Thoracic aorta (tissue), 2 donors: Measurements from ENCODE around the gene ABCD2. TPM values are rescaled to one million over a fixed set of nuclear protein-coding genes. Genes with fewer than 3 reads are reported as not detected.
A peak's percentile ranks its signal among the peaks of the same experiment; 100 is the strongest.

Source experiments
- ATAC-seq: fragments of 150-250 bp; one replicate; pipeline ENCODE4 v1.8.0; 2017; ENCODE audit warnings: low read depth; ENCODE audit not compliant: insufficient number of reproducible peaks, low FRiP score
- DNase-seq: peaks from one replicate; pipeline ENCODE4 v3.0.0-alpha.2; 2020; ENCODE audit warnings: low spot score
- H3K27ac ChIP-seq, 2 donors: fragments of 200-600 bp; sonication (generic); 1 replicate in 1 of 2; 2 replicates in 1 of 2; pipeline ENCODE4 v1.5.1; 2016; ENCODE audit warnings: mild to moderate bottlenecking in 2 of 2, moderate library complexity in 2 of 2
- H3K27me3 ChIP-seq: fragments of 200-600 bp; sonication (generic); replicated peaks from 2 replicates; pipeline ENCODE4 v1.6.0; 2016; ENCODE audit warnings: mild to moderate bottlenecking; ENCODE audit not compliant: insufficient read depth
- H3K36me3 ChIP-seq: fragments of 200-600 bp; sonication (generic); one replicate; pipeline ENCODE4 v1.5.1; 2016
- H3K4me1 ChIP-seq, 2 donors: fragments of 200-600 bp; sonication (generic); 1 replicate in 1 of 2; 2 replicates in 1 of 2; pipeline versions ENCODE4 v1.5.1 to v1.6.0; 2016; ENCODE audit warnings: low read depth in 2 of 2, mild to moderate bottlenecking in 1 of 2; ENCODE audit not compliant: control insufficient read depth in 1 of 2
- H3K4me3 ChIP-seq: fragments of 200-600 bp; sonication (generic); 2 replicates; pipeline ENCODE4 v1.5.1; 2016; ENCODE audit warnings: mild to moderate bottlenecking
- H3K9me3 ChIP-seq: fragments of 200-600 bp; sonication (generic); 2 replicates; pipeline ENCODE4 v1.5.1; 2016
- CTCF ChIP-seq: fragments of 200-600 bp; sonication (generic); IDR thresholded peaks from one replicate; pipeline ENCODE4 v1.5.1; 2019; ENCODE audit warnings: antibody characterized with exemption
- total RNA-seq, 2 donors: library from RNA; depleted of rRNA; stranded (reverse); fragments of >200 nt; gene quantifications; one replicate each; pipeline versions ENCODE4 v1.1.0 to v1.2.3, GENCODE V29; 2016

The ABCD2 gene
- 1 to 10 TPM in 1 of 2 donors, under 1 TPM in 1; 0.71 to 1.1 TPM for total RNA-seq

DNA sequence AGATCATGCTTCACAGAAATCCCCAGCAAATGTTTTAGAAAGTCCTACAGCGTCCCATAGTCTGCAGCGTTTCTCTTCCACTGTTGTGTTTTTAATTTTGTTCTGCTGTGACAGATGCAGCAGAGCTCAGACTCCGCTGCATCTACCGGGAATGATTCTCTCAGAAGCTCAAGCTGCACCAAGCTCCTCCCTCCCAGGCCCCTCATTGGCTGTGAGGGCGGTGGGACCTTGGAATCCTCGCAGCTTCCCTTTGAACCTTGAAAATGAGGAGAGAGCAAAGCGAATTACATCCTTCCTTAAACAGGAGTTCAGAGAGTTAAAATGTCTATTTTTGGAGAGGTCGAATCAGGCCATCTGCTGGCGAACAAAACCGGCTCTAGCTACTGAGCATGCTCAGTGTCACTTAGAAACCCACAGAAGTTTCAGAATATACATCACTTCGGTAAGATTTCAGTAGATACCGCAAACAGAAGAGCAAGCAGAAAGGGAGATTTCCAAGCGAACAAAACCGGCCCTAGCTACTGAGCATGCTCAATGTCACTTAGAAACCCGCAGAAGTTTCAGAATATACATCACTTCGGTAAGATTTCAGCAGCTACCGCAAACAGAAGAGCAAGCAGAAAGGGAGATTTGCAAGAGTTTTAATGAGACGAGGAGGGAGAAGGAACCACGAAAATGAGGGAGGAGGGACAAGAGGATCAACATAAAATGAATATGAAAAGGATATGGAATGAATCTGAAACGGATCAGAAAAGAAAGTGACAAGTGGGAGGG, at the start of gene ABCD2:
ABCD2 (minus strand) TSS at position 144 of the 774 bp plus-strand sequence. CDS start 188 bp downstream, outside the sequence.
- no peak for TF ChIP-seq CTCF
- Histone ChIP-seq H3K9me3 (no peaks in the 10 kb centered on the region), H3K36me3 (no peaks in the 10 kb centered on the region), H3K27ac (peak within 1 kb of the TSS; percentile 69 to 71), H3K27me3 (no peaks in the 10 kb centered on the region), H3K4me1 (peaks cover 2 to 13% of the 10 kb centered on the region in 2 donors), H3K4me3 (peak within 1 kb of the TSS; percentile 84)
- ATAC-seq: no peak
- peak; percentile 10 for DNase-seq

GRCh38 chr12:39660101-39660500, 40.5 kb upstream of the ABCD2 start:
- Histone ChIP-seq H3K27ac (no peak overlapping the region), H3K9me3 (no peaks in the 10 kb centered on the region), H3K4me1 (no peaks in the 10 kb centered on the region), H3K27me3 (no peaks in the 10 kb centered on the region), H3K4me3 (no peak overlapping the region), H3K36me3 (no peaks in the 10 kb centered on the region)
- no peak for DNase-seq
- ATAC-seq: no peak
- TF ChIP-seq CTCF: no peak

DNA sequence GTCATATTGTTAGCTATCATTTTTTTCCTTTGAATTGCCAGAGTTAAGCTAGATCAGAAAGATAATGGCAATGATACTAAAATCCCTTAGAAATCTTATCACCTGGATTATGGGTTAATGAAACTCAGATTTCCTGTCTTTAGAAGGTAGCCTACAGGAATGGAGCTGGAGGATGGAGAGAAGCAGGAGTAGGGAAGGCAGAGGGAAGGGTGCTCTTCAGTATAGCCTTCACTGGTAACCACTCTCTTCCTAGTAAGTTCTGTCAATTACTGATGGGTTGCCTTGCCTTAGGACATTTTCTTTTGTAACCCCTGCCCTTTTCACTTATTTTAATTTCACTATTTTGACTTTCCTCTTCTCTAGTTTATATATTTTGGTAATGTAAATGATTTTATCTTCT, 27.8 kb upstream of the ABCD2 start:
- ATAC-seq (no peak), DNase-seq (no peak)
- H3K27ac ChIP-seq: no peak overlapping the region
- H3K27me3 ChIP-seq: no peaks in the 10 kb centered on the region
- no peaks in the 10 kb centered on the region for H3K4me1 ChIP-seq
- no peaks in the 10 kb centered on the region for H3K36me3 ChIP-seq
- H3K4me3 ChIP-seq: no peak overlapping the region
- H3K9me3 ChIP-seq: no peaks in the 10 kb centered on the region
- no peak for TF ChIP-seq CTCF

- DNase-seq: no peak
- TF ChIP-seq CTCF: no peak
- H3K4me1 ChIP-seq: no peaks in the 10 kb centered on the region
- H3K36me3 ChIP-seq: no peaks in the 10 kb centered on the region
- no peak overlapping the region for H3K27ac ChIP-seq
- H3K9me3 ChIP-seq: no peaks in the 10 kb centered on the region
- no peak overlapping the region for H3K4me3 ChIP-seq
- no peaks in the 10 kb centered on the region for H3K27me3 ChIP-seq
- no peak for ATAC-seq
These were observed 27.4 kb upstream of the ABCD2 start for GRCh38 chr12:39646963-39647362.

DNA sequence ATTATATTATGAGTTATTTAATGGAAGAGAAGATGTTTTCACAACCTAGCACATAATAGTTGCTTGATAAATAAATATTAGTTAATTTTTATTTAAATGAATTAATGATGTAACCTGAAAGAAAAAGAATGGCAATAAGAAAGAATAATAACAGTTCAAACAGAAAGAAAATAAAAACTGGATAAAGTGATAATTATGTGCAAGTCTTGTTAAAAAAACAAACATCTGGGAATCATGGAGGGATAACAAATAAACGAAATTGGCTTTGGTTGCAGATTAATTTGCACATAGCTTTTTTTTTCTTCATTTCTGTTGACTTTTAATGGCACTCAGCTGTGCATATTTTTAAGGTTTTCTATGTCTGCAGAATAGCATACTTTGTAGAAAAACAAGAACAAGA, 23.4 kb upstream of the ABCD2 start:
- DNase-seq (no peak), ATAC-seq (no peak)
- Histone ChIP-seq H3K27me3 (no peaks in the 10 kb centered on the region), H3K4me3 (no peak overlapping the region), H3K9me3 (no peaks in the 10 kb centered on the region), H3K4me1 (no peaks in the 10 kb centered on the region), H3K27ac (no peak overlapping the region), H3K36me3 (no peaks in the 10 kb centered on the region)
- TF ChIP-seq CTCF: no peak
